ENCODE results near the gene HCN2. TPM values are rescaled to one million over a fixed set of nuclear protein-coding genes. Genes with fewer than 3 reads are reported as not detected.

HCN2 gene
- total and polyA plus RNA-seq, 9 of the 15 experiments (the other 6 are each of a cell fraction or from before 2014, with no cell fraction given): 0.29 to 4.2 (median 0.82) TPM; not detected in 2

GRCh38 chr19:543910-544608 is 45.6 kb upstream of the HCN2 start, which contains the start of gene GZMM (continued):
- TF ChIP-seq SRF (CRISPR knock-in tag; IDR thresholded peaks at IDR 0.05) (no peak), ZNF644 (tag; IDR thresholded peaks at IDR 0.05; ENCODE audit: low read depth) (no peak), HSF4 (CRISPR knock-in tag; IDR thresholded peaks at IDR 0.05; ENCODE audit: borderline replicate concordance) (no peak), ZBTB17 (CRISPR knock-in tag; IDR thresholded peaks at IDR 0.05) (no peak), FOXJ2 (tag; IDR thresholded peaks at IDR 0.05) (no peak), POLR3G (IDR thresholded peaks at IDR 0.05; ENCODE audit: extremely low read depth, insufficient read length, insufficient replicate concordance) (no peak), ARID2 (IDR thresholded peaks at IDR 0.05) (no peak), MEF2A (IDR thresholded peaks at IDR 0.05; ENCODE audit: control insufficient read depth, low read depth, low read length) (no peak), SIX5 (IDR thresholded peaks at IDR 0.05; ENCODE audit: borderline replicate concordance in 1 of 2, insufficient read depth in 1 of 2, low read depth in 1 of 2, low read length in 2 of 2) (no peak), CBX1 (IDR thresholded peaks at IDR 0.05; ENCODE audit: low read depth) (no peak), GTF2F1 (IDR thresholded peaks at IDR 0.05; ENCODE audit: low read depth, low read length) (no peak), PRMT5 (CRISPR knock-in tag; IDR thresholded peaks at IDR 0.05) (no peak), ATF6 (CRISPR knock-in tag; IDR thresholded peaks at IDR 0.05) (no peak), HNRNPLL (IDR thresholded peaks at IDR 0.05; ENCODE audit: low read depth, low read length, poor library complexity, severe bottlenecking) (no peak), CREM (IDR thresholded peaks at IDR 0.05; ENCODE audit: low read depth) (peak; percentile 55; the same call in 1 of the 2 replicates), FOXJ3 (CRISPR knock-in tag; IDR thresholded peaks at IDR 0.05) (no peak), FOS (IDR thresholded peaks at IDR 0.05; ENCODE audit: extremely low read depth, insufficient read length) (no peak), SP1 (CRISPR knock-in tag; IDR thresholded peaks at IDR 0.05) (0 out of 2 replicates have a peak, but pooled peaks have one; percentile 19), CHD2 (IDR thresholded peaks at IDR 0.05; ENCODE audit: low read depth, low read length) (no peak)
- TF ChIP-seq, protein P1, sequence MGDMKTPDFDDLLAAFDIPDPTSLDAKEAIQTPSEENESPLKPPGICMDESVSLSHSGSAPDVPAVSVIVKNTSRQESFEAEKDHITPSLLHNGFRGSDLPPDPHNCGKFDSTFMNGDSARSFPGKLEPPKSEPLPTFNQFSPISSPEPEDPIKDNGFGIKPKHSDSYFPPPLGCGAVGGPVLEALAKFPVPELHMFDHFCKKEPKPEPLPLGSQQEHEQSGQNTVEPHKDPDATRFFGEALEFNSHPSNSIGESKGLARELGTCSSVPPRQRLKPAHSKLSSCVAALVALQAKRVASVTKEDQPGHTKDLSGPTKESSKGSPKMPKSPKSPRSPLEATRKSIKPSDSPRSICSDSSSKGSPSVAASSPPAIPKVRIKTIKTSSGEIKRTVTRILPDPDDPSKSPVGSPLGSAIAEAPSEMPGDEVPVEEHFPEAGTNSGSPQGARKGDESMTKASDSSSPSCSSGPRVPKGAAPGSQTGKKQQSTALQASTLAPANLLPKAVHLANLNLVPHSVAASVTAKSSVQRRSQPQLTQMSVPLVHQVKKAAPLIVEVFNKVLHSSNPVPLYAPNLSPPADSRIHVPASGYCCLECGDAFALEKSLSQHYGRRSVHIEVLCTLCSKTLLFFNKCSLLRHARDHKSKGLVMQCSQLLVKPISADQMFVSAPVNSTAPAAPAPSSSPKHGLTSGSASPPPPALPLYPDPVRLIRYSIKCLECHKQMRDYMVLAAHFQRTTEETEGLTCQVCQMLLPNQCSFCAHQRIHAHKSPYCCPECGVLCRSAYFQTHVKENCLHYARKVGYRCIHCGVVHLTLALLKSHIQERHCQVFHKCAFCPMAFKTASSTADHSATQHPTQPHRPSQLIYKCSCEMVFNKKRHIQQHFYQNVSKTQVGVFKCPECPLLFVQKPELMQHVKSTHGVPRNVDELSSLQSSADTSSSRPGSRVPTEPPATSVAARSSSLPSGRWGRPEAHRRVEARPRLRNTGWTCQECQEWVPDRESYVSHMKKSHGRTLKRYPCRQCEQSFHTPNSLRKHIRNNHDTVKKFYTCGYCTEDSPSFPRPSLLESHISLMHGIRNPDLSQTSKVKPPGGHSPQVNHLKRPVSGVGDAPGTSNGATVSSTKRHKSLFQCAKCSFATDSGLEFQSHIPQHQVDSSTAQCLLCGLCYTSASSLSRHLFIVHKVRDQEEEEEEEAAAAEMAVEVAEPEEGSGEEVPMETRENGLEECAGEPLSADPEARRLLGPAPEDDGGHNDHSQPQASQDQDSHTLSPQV (IDR thresholded peaks at IDR 0.05): no peak
